ENCODE measurements around the gene PCDHA6.
"Not testable (repeated sequence)": the region's sequence is repeated elsewhere in the genome, so short reads cannot be mapped to it uniquely, and the experiment has no call there.

DNA sequence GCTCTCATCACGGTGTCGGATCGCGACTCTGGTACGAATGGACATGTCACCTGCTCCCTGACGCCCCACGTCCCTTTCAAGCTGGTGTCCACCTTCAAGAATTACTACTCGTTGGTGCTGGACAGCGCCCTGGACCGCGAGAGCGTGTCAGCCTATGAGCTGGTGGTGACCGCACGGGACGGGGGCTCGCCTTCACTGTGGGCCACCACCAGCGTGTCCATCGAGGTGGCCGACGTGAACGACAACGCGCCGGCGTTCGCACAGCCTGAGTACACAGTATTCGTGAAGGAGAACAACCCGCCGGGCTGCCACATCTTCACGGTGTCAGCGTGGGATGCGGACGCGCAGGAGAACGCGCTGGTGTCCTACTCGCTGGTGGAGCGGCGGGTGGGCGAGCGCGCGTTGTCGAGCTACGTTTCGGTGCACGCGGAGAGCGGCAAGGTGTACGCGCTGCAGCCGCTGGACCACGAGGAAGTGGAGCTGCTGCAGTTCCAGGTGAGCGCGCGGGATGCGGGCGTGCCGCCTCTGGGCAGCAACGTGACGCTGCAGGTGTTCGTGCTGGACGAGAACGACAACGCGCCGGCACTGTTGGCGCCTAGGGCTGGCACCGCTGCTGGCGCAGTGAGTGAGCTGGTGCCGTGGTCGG lies 31.6 kb upstream of the PCDHA6 start:
- TF ChIP-seq POLR2AphosphoS5 (IDR thresholded peaks at IDR 0.05); EP300 (IDR thresholded peaks at IDR 0.05; ENCODE audit: low read depth); CTCF (IDR thresholded peaks at IDR 0.05): not testable (repeated sequence)
